HEK293 (cell line): Measurements from ENCODE around the gene DBH.

ENCODE experiments used
- CTCF ChIP-seq: fragments of 450-650 bp; formaldehyde crosslinking; IDR thresholded peaks from 2 replicates; pipeline ENCODE4 v1.5.1; 2016; ENCODE audit warnings: missing biosample characterization, missing genetic modification characterization
- KLF1 ChIP-seq: fragments of 450-650 bp; formaldehyde crosslinking; IDR thresholded peaks from 2 replicates; pipeline ENCODE4 v1.5.1; 2016; ENCODE audit warnings: missing biosample characterization, missing genetic modification characterization
- REST ChIP-seq: fragments of 450-650 bp; formaldehyde crosslinking; IDR thresholded peaks from 2 replicates; pipeline ENCODE4 v1.5.1; 2016; ENCODE audit warnings: missing biosample characterization, missing genetic modification characterization
- YY1 ChIP-seq: fragments of 450-650 bp; formaldehyde crosslinking; IDR thresholded peaks from 2 replicates; pipeline ENCODE4 v1.5.1; 2018; ENCODE audit warnings: missing biosample characterization, missing genetic modification characterization
- ZBTB11 ChIP-seq: fragments of 450-650 bp; formaldehyde crosslinking; conservative IDR thresholded peaks from 2 replicates; pipeline ENCODE4 v1.5.1; 2016; ENCODE audit warnings: low read depth, missing biosample characterization, missing genetic modification characterization
- ZBTB44 ChIP-seq: fragments of 450-650 bp; IDR thresholded peaks from 2 replicates; pipeline ENCODE4 v1.5.1; 2018; ENCODE audit warnings: missing biosample characterization, mild to moderate bottlenecking, missing genetic modification characterization
- ZNF138 ChIP-seq: fragments of 450-650 bp; formaldehyde crosslinking; IDR thresholded peaks from 2 replicates; pipeline ENCODE4 v1.5.1; 2016; ENCODE audit warnings: missing biosample characterization, missing genetic modification characterization, borderline replicate concordance
- ZNF221 ChIP-seq: fragments of 450-650 bp; formaldehyde crosslinking; IDR thresholded peaks from 2 replicates; pipeline ENCODE4 v1.5.1; 2017; ENCODE audit warnings: missing biosample characterization, missing genetic modification characterization, borderline replicate concordance
- ZNF391 ChIP-seq: fragments of 450-650 bp; formaldehyde crosslinking; IDR thresholded peaks from 2 replicates; pipeline ENCODE4 v1.5.1; 2016; ENCODE audit warnings: low read depth, missing biosample characterization, missing genetic modification characterization, borderline replicate concordance
- ZNF701 ChIP-seq: fragments of 450-650 bp; formaldehyde crosslinking; IDR thresholded peaks from 2 replicates; pipeline ENCODE4 v1.5.1; 2016; ENCODE audit warnings: missing biosample characterization, missing genetic modification characterization
- ZNF76 ChIP-seq: fragments of 450-650 bp; formaldehyde crosslinking; IDR thresholded peaks from 2 replicates; pipeline ENCODE4; 2016; ENCODE audit warnings: low read depth, missing biosample characterization, missing genetic modification characterization, borderline replicate concordance

- TF ChIP-seq YY1 (tag by site-specific recombination), result no peak
- no peak for TF ChIP-seq ZBTB11 (tag by site-specific recombination)
- no peak for TF ChIP-seq CTCF (tag by site-specific recombination)
- TF ChIP-seq ZNF701 (tag by site-specific recombination), result no peak
- TF ChIP-seq ZBTB44 (tag by site-specific recombination), result no peak
- no peak for TF ChIP-seq ZNF221
- TF ChIP-seq KLF1 (tag by site-specific recombination), result no peak
- no peak for TF ChIP-seq REST (tag by site-specific recombination)
- no peak for TF ChIP-seq ZNF391 (tag by site-specific recombination)
- TF ChIP-seq ZNF76 (tag by site-specific recombination), result no peak
- no peak for TF ChIP-seq ZNF138 (tag by site-specific recombination)
These were observed 22.1 kb upstream of the DBH start for GRCh38 chr9:133614056-133614455.
